Thyroid gland (tissue), 4 donors: Measurements from ENCODE around the gene AIG1. TPM values are rescaled to one million over a fixed set of nuclear protein-coding genes. Genes with fewer than 3 reads are reported as not detected.

ENCODE experiments used
- DNase-seq, 2 donors: peaks; one replicate each; pipeline ENCODE4 v3.0.0-alpha.2; 2019
- H3K27ac ChIP-seq, 3 donors: fragments of 200-600 bp; sonication (generic); 1 replicate in 2 of 3; 2 replicates in 1 of 3; pipeline ENCODE4 v1.5.1; 2016 to 2019; ENCODE audit warnings: mild to moderate bottlenecking in 1 of 3, moderate library complexity in 1 of 3
- H3K27me3 ChIP-seq: fragments of 200-600 bp; sonication (generic); one replicate; pipeline ENCODE4 v1.5.1; 2019
- H3K36me3 ChIP-seq, 2 donors: fragments of 200-600 bp; sonication (generic); one replicate each; pipeline ENCODE4 v1.5.1; 2016 to 2019
- H3K4me1 ChIP-seq, 2 donors: fragments of 200-600 bp; sonication (generic); one replicate each; pipeline ENCODE4 v1.5.1; 2017 to 2019
- H3K4me3 ChIP-seq, 3 donors: fragments of 200-600 bp; sonication (generic); replicated peaks in 1 of 3; 1 replicate in 2 of 3; 2 replicates in 1 of 3; pipeline ENCODE4 v1.5.1; 2016; ENCODE audit warnings: mild to moderate bottlenecking in 1 of 3
- H3K9me3 ChIP-seq: fragments of 200-600 bp; sonication (generic); one replicate; pipeline ENCODE4 v1.5.1; 2017
- CTCF ChIP-seq, 6 experiments: fragments of 200-600 bp in 3 of 6; fragments of 450-650 bp in 3 of 6; sonication (generic) in 3 of 6; IDR thresholded peaks; one replicate each; pipeline ENCODE4 v1.5.1; 2016 to 2019; ENCODE audit warnings: antibody characterized with exemption in 6 of 6, mild to moderate bottlenecking in 2 of 6, inconsistent platforms in 1 of 6, moderate library complexity in 1 of 6
- POLR2A ChIP-seq, 2 donors: fragments of 450-650 bp; IDR thresholded peaks; one replicate each; pipeline ENCODE4 v1.6.1; 2017; ENCODE audit warnings: antibody characterized with exemption in 2 of 2, mild to moderate bottlenecking in 2 of 2, moderate library complexity in 1 of 2
- WGBS, 2 donors: methylation state at CpG; one replicate each; pipeline ENCODE4 v1.1.5; 2017; 5-methylcytosine and 5-hydroxymethylcytosine counted together
- intact Hi-C: fragments of 100-400 bp; cut with DNase I; formaldehyde crosslinking; loops from one replicate; pipeline ENCODE4 v1.15.1; 2023
- total RNA-seq, 4 donors: library from RNA; depleted of rRNA; stranded (reverse); fragments of >200 nt; gene quantifications; one replicate each; pipeline ENCODE4 v1.2.3, GENCODE V29; 2016

Gene AIG1
- total RNA-seq, 4 donors from 2014 or later: 57.8 to 101 (median 77.0) TPM

DNA sequence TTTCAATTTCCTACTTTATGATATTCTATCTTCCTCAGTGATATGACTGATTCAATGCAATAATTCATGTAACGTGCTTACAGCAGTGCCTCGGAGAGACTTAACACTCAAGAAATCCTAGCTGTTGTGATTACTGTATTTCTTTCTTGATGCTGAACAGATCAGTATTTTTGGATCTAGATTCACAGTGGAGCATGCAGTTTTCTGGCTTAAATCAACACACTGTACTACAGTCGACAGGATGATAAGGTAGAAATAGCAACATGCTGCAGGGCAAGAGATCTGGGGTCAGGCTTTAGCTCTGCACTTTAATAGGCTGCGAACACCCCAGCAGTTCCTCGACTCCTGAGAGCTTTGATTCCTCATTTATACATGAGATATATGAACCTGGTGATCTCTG, 161.0 kb downstream of the AIG1 start:
- TF ChIP-seq POLR2A (IDR thresholded peaks at IDR 0.05): no peak
- no peak for TF ChIP-seq CTCF (IDR thresholded peaks at IDR 0.05)
- H3K4me1 ChIP-seq: no peaks in the 10 kb centered on the region
- H3K9me3 ChIP-seq: no peaks in the 10 kb centered on the region
- no peaks in the 10 kb centered on the region for H3K36me3 ChIP-seq
- intact Hi-C loops: no loop called here
- 66 to 74% methylated on average over 5 of the region's 5 CpGs for WGBS, 2 donors
- H3K4me3 ChIP-seq: no peak overlapping the region
- no peak for DNase-seq
- H3K27me3 ChIP-seq: no peaks in the 10 kb centered on the region
- H3K27ac ChIP-seq: no peak overlapping the region

- no peak for TF ChIP-seq CTCF (IDR thresholded peaks at IDR 0.05)
- TF ChIP-seq POLR2A (IDR thresholded peaks at IDR 0.05): no peak
- H3K36me3 ChIP-seq: no peaks in the 10 kb centered on the region
- H3K27ac ChIP-seq: no peak overlapping the region
- intact Hi-C loops: no loop called here
- no peak for DNase-seq
- no peaks in the 10 kb centered on the region for H3K9me3 ChIP-seq
- H3K27me3 ChIP-seq: no peaks in the 10 kb centered on the region
- WGBS, 2 donors: 78 to 86% methylated on average over 5 of the region's 5 CpGs
- H3K4me3 ChIP-seq: no peak overlapping the region
- H3K4me1 ChIP-seq: no peaks in the 10 kb centered on the region
These were observed 161.6 kb downstream of the AIG1 start for GRCh38 chr6:143222310-143222709.

DNA sequence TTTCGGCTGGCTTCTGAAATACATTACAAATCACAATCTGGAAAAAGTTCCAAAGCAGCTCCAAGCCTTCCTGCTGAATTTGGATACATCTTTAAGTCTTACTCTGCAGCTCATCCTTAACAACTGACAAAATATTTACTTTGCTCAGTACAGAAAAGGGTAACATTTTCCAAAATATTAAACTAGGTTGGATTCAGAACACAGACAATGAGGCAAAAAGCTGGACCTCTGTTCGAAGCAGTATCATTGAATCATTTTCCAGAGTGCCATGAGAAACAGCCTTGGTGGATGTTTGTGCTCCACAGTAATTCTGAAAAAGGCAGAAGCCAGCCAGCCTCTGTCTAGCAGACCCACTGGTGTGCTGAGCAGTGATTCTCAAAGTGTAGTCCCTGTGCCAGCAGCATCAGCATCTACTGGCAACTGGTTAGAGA, 162.1 kb downstream of the AIG1 start:
- no peaks in the 10 kb centered on the region for H3K9me3 ChIP-seq

DNA sequence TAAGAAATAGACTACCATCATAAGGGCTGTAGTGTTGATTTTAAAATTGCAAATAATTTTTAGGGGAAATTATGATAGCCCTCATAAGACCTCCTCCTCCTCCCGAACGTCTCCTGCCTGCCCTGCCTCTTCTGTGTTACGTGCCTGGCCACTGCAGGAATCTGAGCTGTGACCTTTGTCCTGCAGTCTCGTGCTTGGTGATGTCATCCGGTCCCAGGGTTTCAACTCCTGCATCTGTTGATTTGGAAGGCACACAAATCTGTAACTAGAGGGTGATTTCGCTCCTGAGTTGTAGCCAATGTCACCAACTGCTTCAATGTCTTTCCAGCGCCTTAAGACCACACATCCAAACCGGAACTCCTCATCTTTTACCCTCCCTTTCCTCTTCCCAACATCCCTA, 163.2 kb downstream of the AIG1 start:
- intact Hi-C loops: no loop called here
- H3K4me3 ChIP-seq: no peak overlapping the region
- no peak for TF ChIP-seq CTCF (IDR thresholded peaks at IDR 0.05)
- no peak for TF ChIP-seq POLR2A (IDR thresholded peaks at IDR 0.05)
- no peak overlapping the region for H3K27ac ChIP-seq
- no peaks in the 10 kb centered on the region for H3K9me3 ChIP-seq
- 82 to 86% methylated on average over 8 of the region's 8 CpGs for WGBS, 2 donors
- no peaks in the 10 kb centered on the region for H3K27me3 ChIP-seq
- no peak for DNase-seq
- no peaks in the 10 kb centered on the region for H3K36me3 ChIP-seq
- H3K4me1 ChIP-seq: no peaks in the 10 kb centered on the region

More for the DNA sequence above, 162.1 kb downstream of the AIG1 start:
- intact Hi-C loops: no loop called here
- Histone ChIP-seq H3K4me3 (no peak overlapping the region), H3K4me1 (no peaks in the 10 kb centered on the region), H3K36me3 (no peaks in the 10 kb centered on the region), H3K27me3 (no peaks in the 10 kb centered on the region), H3K27ac (no peak overlapping the region)
- TF ChIP-seq POLR2A (IDR thresholded peaks at IDR 0.05): no peak
- no peak for TF ChIP-seq CTCF (IDR thresholded peaks at IDR 0.05)
- DNase-seq: no peak
- WGBS, 2 donors: 66 to 75% methylated on average over 2 of the region's 2 CpGs

DNA sequence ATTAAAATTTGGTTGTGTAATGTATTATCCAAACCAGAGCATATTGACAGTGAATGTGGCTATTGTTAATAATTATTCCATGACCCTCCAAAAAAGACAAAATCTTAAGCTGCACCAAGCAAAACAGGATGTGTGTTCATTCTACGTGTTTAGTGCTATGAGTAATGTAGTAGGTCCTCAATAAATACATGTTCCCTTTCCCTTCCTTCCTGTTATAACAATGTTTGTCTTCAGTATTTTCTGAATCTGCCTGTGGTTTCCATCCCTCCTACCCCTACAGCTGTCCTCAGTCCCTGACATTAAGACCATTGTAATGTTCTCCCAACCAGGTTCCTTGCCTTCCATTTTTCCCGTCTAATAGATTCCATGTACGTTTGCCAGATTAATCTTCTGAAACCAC, 163.8 kb downstream of the AIG1 start:
- TF ChIP-seq POLR2A (IDR thresholded peaks at IDR 0.05) (no peak), CTCF (IDR thresholded peaks at IDR 0.05) (no peak)
- no peak overlapping the region for H3K27ac ChIP-seq

More for the DNA sequence above, 163.8 kb downstream of the AIG1 start:
- H3K4me3 ChIP-seq: no peak overlapping the region
- no peaks in the 10 kb centered on the region for H3K9me3 ChIP-seq
- no peaks in the 10 kb centered on the region for H3K4me1 ChIP-seq
- DNase-seq: no peak
- WGBS, 2 donors: 91 to 96% methylated on average over 3 of the region's 3 CpGs
- H3K36me3 ChIP-seq: no peaks in the 10 kb centered on the region
- no peaks in the 10 kb centered on the region for H3K27me3 ChIP-seq
- intact Hi-C loops: no loop called here
